Ectodermal cell (in vitro differentiated cells): Measurements from ENCODE around the gene ATP2B3.
A peak's percentile ranks its signal among the peaks of the same experiment; 100 is the strongest.

Experiments used
- H3K27ac ChIP-seq: 2 replicates; pipeline ENCODE4 v1.7.0; 2013; ENCODE audit warnings: mild to moderate bottlenecking, low read depth, low read length; ENCODE audit not compliant: insufficient read depth, poor library complexity, severe bottlenecking
- H3K27me3 ChIP-seq: 2 replicates; pipeline ENCODE4 v1.7.0; 2013; ENCODE audit warnings: mild to moderate bottlenecking, low read length; ENCODE audit not compliant: insufficient read depth, control insufficient read depth, poor library complexity, severe bottlenecking
- H3K36me3 ChIP-seq: one replicate; pipeline ENCODE4 v1.7.0; 2013; ENCODE audit warnings: low read length; ENCODE audit not compliant: control insufficient read depth, insufficient read depth
- H3K4me1 ChIP-seq: one replicate; pipeline ENCODE4 v1.7.0; 2013; ENCODE audit warnings: low read length; ENCODE audit not compliant: control insufficient read depth, insufficient read depth
- H3K4me3 ChIP-seq: 2 replicates; pipeline ENCODE4 v1.7.0; 2013; ENCODE audit warnings: low read depth, low read length, control low read depth; ENCODE audit not compliant: insufficient read depth
- H3K9me3 ChIP-seq: 2 replicates; pipeline ENCODE4 v1.7.0; 2013; ENCODE audit warnings: mild to moderate bottlenecking, low read length, moderate library complexity; ENCODE audit not compliant: control insufficient read depth
- WGBS, 2 experiments: methylation state at CpG; one replicate each; pipeline ENCODE4 v1.1.7; 2013; ENCODE audit warnings: missing lambda C conversion rate in 2 of 2; 5-methylcytosine and 5-hydroxymethylcytosine counted together

ATP2B3 gene

GRCh38 chrX:153590961-153591956, 73.8 kb downstream of the ATP2B3 start:
- 94 to 95% methylated on average over 26 of the region's 26 CpGs for WGBS, 2 experiments
- Histone ChIP-seq H3K27ac (no peak overlapping the region), H3K36me3 (no peaks in the 10 kb centered on the region), H3K27me3 (no peaks in the 10 kb centered on the region), H3K4me1 (no peaks in the 10 kb centered on the region), H3K9me3 (no peaks in the 10 kb centered on the region), H3K4me3 (no peak overlapping the region)

DNA sequence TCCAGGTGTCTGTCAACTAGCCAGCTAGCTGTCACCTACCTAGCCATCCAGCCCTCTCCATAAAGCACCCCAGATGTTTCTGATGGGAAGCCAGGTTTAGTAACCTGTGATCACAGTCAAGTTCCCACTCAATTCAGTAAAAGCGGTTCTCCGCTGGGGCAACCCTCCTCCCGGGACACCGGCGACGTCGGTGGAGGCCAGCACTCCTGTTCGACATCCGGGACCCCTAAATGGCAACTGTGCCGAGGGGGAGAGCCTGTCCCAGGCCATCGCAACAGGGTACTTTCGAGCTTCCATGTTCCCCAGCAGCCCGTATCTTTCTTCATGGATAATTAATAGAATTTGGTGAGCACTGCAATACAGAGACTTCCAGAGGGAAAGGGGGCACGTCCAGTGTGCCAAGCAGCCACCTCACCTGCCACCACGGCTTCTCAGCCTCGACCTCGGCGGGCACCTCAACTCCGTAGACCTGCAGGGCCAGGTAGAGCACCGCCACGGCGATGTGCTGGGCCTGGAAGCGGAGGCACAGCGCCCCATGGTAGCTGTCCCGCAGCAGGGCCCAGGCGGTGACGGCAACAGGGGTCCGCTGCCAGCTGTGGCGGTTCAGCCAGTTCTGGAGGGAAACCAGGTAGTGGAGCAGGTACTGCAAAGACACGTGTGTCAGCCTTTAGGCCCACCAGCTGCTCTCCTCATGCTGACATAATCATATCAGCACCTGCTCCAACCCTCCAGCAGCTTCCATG, 74.8 kb downstream of the ATP2B3 start:
- WGBS, 2 experiments, result 96 to 97% methylated on average over 30 of the region's 30 CpGs
- Histone ChIP-seq H3K4me3 (no peak overlapping the region), H3K27me3 (no peaks in the 10 kb centered on the region), H3K36me3 (no peaks in the 10 kb centered on the region), H3K27ac (no peak overlapping the region), H3K4me1 (no peaks in the 10 kb centered on the region), H3K9me3 (no peaks in the 10 kb centered on the region)

DNA sequence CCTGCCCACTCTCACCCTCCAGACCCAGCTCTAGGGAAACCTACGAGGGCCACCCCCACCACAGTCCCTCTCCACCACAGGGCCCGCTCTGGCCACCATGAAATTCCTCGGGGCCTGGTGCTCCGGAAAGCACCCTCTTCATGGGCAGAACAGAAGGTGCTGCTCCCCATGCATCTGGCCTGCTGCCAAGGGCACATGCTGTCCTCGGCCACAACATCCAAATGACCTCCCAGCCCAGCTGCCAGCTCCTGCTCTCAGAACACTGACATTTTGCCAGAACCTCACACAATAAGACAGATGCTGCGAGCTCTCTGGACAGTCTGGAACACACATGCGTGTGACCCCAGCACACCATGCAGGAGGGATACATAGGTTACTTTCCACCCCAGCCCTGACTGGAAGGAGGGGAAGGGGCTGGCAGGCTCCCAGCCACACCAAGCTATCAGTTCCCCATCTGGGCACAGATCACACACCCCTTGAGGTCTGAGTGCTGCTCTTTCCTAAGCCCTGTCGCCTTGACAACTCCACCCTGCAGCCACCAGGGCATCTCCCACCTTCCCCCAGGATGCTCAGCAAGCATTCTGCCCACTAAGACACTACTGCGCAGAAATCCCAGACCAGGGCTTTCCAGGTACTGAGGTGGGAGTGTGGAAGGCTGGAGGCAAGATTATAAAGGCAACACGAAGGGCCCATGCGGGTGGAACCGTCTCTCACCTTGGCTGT, 75.7 kb downstream of the ATP2B3 start:
- H3K4me1 ChIP-seq, result no peaks in the 10 kb centered on the region
- no peaks in the 10 kb centered on the region for H3K9me3 ChIP-seq
- H3K27me3 ChIP-seq, result no peaks in the 10 kb centered on the region
- H3K27ac ChIP-seq, result no peak overlapping the region
- WGBS, 2 experiments, result 96 to 97% methylated on average over 12 of the region's 12 CpGs
- no peaks in the 10 kb centered on the region for H3K36me3 ChIP-seq
- H3K4me3 ChIP-seq, result no peak overlapping the region

DNA sequence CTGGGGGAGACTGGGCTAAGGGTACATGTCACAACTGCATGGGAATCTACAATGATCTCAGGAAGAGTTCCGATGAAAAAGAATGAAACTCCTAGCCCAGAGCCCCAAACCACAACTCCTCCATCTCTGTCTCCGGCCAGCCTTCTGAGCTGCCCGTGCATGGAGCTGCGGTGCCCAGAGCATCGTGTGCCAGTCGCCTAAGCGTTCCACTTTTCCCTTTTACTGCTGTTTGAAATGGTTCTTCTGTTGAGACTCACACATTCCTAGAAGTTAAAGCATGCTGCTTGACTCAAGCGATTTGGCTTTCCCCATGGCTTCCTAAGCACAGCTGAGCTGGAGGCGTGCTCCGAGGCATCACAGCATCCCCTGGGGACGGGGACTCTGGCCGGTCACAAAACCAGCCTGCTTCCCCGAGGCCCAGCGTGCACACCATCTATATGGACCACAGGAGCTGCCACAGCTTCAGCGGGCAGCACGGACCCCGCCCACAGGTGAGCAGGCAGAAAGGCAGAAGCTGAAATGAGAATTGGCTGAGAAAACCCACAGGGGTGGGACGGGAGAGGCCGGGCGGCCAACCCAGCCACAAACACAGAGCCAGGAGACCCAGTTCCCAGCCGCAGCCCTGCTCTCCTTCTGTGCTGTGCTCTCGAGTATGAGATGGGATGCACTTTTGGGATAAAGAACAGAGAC, 76.5 kb downstream of the ATP2B3 start:
- 89 to 92% methylated on average over 22 of the region's 22 CpGs for WGBS, 2 experiments
- no peaks in the 10 kb centered on the region for H3K9me3 ChIP-seq
- H3K4me1 ChIP-seq, result no peaks in the 10 kb centered on the region
- no peaks in the 10 kb centered on the region for H3K27me3 ChIP-seq
- no peaks in the 10 kb centered on the region for H3K36me3 ChIP-seq
- H3K4me3 ChIP-seq, result no peak overlapping the region
- no peak overlapping the region for H3K27ac ChIP-seq

- H3K36me3 ChIP-seq, result no peaks in the 10 kb centered on the region
- no peaks in the 10 kb centered on the region for H3K4me1 ChIP-seq
- H3K27ac ChIP-seq, result no peak overlapping the region
- H3K9me3 ChIP-seq, result no peaks in the 10 kb centered on the region
- no peak overlapping the region for H3K4me3 ChIP-seq
- no peaks in the 10 kb centered on the region for H3K27me3 ChIP-seq
- 96% methylated on average over 11 of the region's 11 CpGs for WGBS, 2 experiments
Observed at GRCh38 chrX:153595387-153595786, 77.9 kb downstream of the ATP2B3 start.

DNA sequence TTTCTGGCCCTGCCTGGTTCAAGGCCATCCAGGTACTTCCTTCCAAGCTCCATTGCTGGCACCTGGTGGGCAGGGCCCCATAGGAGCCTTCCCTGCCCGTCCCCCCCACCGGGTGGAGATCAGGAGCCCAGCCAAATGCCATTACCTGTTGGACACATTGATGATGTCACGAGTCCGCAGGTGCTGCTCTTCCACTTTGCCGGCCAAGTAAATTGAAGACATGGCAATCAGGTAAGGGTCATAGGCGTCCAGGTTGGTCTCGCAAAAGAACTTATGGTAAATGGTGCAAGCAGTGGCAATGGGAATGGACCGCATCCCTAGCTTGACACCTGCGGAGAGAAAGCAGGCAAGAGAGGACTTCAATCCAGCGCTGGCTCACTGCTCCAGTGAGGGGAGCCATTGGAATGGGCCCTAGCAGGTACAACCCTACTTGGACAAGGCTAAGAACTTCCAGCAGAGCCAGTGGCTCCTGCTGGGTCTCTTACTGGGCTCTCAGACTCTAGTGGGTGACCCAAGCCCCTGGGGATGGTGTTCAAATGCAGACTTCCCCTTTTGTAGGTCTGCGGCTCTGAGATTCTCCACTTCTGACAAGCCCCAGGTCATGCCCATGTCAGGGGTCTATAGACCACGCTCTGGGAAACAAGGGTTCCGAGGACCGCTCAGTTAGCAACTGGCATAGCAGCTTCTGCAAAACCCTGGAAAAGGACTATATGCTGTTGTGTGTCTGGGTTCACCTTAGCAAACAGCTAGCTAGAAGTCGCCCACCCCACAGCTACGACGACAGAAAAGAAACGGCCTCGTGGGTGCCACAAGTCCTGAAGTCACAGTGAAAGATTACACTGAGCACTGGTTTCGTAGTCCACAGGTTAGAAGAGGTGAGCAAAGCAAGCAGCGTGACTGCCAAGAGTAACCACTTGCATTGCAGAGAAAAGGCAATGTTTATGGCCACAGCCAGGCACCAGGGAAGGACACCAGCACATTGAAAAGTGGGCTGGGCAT, 78.7 kb downstream of the ATP2B3 start:
- H3K9me3 ChIP-seq, result no peaks in the 10 kb centered on the region
- H3K36me3 ChIP-seq, result no peaks in the 10 kb centered on the region
- H3K27me3 ChIP-seq, result no peaks in the 10 kb centered on the region
- no peaks in the 10 kb centered on the region for H3K4me1 ChIP-seq
- no peak overlapping the region for H3K4me3 ChIP-seq
- no peak overlapping the region for H3K27ac ChIP-seq
- 96 to 97% methylated on average over 21 of the region's 21 CpGs for WGBS, 2 experiments

- 84 to 93% methylated on average over 4 to 5 of the region's 6 CpGs for WGBS, 2 experiments
Observed at GRCh38 chrX:153596981-153597750, 79.7 kb downstream of the ATP2B3 start.

DNA sequence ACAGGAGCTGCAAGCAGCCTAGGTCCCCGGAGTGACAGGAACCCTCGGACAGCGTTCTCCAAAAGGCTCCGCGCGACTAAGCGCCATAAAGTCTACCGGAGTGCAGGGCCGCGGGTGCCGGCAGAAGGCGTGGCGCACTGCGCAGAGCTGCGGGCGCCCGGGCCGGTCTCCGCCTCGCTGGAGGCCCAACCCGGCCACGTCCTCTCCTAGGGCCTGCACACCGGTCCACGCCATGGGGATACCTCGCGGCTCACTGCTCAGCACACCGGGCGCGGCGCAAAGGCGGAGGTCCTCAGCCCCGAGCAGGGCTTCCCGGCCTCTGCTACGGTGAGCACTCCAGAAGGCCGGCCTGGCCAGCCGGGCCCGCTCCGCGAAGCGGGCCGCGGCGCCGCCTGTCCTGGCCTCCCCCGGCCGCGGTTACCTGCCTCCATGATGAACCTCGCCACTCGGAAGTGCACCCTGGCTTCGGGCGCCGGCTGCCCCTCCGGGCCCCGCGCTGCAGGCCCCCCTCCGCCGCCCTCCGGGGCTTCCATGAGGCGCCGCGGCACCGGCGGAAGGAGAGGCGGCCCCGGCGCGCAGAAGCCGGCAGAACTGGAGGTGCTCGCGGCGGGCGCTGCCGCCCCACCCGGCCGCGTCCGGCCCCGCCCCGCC, 81.2 kb downstream of the ATP2B3 start, which contains the start of gene CCNQ:
TSS of gene CCNQ (minus strand) at position 599 of the 651 bp plus-strand sequence. CDS start at position 533, 66 bp downstream.
- WGBS, 2 experiments, result 1% methylated on average over 68 to 79 of the region's 79 CpGs
- Histone ChIP-seq H3K27me3 (no peaks in the 10 kb centered on the region), H3K36me3 (no peaks in the 10 kb centered on the region), H3K9me3 (no peaks in the 10 kb centered on the region), H3K4me3 (peak within 1 kb of the TSS; percentile 64), H3K27ac (no peak within 1 kb of the TSS), H3K4me1 (no peaks in the 10 kb centered on the region)

More at GRCh38 chrX:153596981-153597750, 79.7 kb downstream of the ATP2B3 start:
- Histone ChIP-seq H3K4me3 (no peak overlapping the region), H3K27me3 (no peaks in the 10 kb centered on the region), H3K4me1 (no peaks in the 10 kb centered on the region), H3K27ac (no peak overlapping the region), H3K9me3 (no peaks in the 10 kb centered on the region), H3K36me3 (no peaks in the 10 kb centered on the region)
